HG02571 (cell line): ENCODE data around the gene UNCX.
"Not testable (repeated sequence)": the region's sequence is repeated elsewhere in the genome, so short reads cannot be mapped to it uniquely, and the experiment has no call there.

Experiments used
- ATAC-seq: cut with Tn5 transposase; IDR thresholded peaks from one replicate; pipeline ENCODE4 v1.9.1; 2021; ENCODE audit warnings: mild to moderate bottlenecking, moderate library complexity; ENCODE audit not compliant: unreplicated experiment

UNCX gene

DNA sequence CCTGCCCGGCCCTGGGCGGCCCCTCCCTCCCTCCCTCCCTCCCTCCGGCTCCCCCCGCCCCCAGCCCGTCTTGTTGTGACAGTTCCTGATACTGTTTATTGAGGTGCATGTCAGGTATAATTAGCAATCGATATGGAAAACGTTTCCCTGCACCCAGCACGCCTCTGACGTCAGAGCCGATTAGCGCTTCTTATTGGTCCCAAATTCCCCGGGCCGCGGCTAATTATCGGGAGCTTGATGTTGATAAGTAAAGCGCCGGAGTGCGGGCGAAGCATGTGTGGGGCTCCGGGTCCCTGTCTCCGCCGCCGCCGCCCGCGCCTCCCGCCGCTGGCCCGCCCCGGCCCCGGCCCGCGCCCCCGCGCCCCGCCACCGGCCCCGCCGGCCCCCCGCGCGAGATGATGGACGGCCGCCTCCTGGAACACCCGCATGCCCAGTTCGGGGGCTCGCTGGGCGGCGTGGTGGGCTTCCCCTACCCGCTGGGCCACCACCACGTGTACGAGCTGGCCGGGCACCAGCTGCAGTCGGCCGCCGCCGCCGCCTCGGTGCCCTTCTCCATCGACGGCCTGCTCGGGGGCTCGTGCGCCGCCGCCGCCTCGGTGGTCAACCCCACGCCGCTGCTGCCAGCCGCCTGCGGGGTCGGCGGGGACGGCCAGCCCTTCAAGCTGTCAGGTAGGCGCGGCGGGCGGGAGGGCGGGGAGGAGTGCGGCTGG is at the start of gene UNCX:
Gene UNCX, plus strand, starts transcription at position 250 of the 710 bp plus-strand sequence. Its CDS starts 146 bp downstream, at position 396.
- ATAC-seq: no peak

DNA sequence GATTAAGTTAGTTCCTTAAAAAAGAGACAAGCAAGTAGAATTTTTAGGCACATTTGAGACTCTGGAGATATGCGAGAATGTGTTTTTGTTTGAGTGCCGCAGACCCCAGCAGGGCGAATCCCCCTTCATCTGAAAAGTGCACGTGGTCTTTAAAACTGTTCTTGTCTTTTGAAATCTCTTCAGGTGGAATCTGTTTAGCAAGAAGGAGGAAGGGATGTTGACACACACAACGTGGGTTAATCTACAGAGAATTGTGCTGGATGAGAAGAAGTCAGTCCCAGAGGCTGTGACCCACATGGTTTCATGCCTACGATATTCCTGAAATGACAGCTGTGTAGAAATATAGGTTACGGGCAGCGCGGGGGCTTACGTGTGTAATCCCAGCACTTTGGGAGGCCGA is 45.5 kb upstream of the UNCX start:
- ATAC-seq: no peak

DNA sequence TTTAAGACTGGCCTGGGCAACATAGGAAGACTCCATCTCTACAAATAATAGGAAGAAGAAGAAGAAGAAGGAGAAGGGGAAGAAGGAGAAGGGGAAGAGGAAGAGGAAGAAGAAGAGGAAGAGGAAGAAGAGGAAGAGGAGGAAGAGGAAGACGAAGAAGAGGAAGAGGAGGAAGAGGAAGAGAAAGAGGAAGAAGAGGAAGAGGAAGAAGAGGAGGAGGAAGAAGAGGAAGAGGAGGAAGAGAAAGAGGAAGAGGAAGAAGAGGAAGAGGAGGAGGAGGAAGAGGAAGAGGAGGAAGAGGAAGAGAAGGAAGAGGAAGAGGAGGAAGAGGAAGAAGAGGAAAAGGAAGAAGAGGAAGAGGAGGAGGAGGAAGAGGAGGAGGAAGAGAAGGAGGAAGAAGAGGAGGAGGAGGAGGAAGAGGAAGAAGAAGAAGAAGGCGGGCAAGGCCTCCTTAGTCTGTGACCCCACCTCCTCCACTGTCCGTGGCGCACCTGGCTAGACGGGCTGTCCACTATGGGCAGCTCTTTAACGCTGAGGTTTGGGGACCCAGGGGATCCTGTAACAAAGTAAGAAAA is 43.9 kb upstream of the UNCX start:
- no peak for ATAC-seq

DNA sequence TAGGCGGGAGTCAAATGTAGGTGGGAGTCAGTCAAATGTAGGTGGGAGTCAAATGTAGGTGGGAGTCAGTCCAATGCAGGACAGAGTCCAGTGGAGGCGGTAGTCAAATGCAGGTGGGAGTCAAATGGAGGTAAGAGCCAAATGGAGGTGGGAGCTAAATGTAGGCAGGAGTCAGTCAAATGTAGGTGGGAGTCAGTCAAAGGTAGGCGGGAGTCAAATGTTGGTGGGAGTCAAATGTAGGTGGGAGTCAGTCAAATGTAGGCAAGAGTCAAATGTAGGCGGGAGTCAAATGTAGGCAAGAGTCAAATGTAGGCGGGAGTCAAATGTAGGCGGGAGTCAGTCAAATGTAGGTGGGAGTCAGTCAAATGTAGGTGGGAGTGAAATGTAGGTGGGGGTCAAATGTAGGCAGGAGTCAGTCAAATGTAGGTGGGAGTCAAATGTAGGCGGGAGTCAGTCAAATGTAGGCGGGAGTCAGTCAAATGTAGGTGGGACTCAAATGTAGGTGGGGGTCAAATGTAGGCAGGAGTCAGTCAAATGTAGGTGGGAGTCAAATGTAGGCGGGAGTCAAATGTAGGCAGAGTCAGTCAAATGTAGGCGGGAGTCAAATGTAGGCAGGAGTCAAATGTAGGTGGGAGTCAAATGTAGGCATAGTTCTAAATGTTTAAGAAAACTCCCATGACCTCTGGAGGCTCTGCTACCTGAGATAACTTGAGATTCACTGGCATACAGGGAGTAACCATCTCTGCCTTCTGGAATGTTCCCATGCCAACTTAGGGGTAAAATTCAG is 42.5 kb upstream of the UNCX start:
- ATAC-seq: no peak

DNA sequence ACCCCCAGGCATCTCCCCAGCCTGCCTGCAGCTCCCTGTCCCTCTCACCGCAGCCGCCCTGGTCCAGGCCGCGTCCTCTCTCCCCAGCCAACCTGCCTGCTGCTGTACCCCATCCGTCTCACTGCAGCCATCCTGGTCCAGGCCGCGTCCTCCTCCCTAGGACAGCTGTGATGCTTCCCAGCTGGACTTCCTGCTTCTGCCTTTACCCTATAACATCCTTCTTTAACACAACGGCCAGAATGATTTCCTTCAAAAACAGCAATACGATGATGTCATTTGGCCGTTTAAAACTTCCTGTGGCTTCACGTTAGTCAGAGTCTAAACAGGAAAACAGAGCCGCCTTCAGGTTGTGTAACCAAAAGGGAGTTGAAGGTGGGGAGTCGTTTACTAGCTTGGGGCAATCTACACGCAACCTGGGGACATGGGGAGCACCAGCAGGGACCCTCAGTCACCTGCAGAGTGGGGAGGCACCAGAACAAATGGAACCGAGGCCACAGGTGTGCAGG is 40.4 kb upstream of the UNCX start:
- no peak for ATAC-seq

DNA sequence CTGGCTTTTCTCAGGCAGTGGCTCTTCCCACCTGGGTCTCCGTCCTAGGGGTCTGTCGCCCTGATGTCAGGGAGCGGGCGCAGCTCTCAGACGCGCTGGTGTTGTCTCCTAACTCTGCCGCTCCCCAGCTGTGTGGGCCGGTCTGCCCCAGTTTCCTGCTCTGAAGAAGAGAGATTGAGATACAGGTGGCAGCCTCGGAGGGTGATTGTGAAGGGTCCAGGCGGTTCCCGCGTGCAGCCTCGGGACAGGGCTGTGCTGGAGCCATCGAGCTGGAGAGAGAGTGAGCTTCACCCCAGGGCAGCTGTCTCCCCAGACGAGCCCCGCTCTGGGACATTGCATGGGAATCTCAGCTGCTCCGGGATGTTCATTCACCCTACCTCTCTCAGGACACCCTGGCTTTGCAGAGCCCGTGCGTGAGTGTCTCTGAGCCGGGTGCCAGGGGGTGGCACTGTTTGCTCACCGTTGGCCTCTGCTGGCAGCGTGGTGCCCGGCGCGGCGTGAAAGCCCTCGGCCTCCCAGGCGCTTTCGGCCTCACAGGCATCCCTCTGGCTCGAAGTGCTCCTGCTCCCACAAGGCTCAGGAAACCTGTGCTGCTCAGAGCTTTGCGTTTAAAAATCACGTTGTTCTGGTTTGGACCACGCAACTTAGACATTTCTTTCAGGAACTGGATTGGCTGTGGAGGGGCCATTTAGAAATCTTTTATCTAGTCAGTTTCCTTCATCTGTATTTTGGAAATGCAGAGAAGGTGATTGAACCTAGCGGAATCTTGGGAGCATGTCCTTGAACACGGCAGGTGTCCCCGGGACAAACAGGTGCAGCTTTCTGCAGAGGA is 38.9 kb upstream of the UNCX start:
- no peak for ATAC-seq

DNA sequence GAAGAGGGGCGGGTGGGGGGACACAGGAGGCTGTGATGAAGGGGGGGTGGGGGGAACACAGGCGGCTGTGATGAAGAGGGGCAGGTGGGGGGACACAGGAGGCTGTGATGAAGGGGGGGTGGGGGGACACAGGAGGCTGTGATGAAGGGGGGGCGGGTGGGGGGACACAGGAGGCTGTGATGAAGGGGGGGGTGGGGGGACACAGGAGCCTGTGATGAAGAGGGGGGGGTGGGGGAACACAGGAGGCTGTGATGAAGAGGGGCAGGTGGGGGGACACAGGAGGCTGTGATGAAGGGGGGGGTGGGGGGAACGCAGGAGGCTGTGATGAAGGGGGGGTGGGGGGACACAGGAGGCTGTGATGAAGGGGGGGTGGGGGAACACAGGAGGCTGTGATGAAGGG is 36.2 kb upstream of the UNCX start:
- ATAC-seq: not testable (repeated sequence)

DNA sequence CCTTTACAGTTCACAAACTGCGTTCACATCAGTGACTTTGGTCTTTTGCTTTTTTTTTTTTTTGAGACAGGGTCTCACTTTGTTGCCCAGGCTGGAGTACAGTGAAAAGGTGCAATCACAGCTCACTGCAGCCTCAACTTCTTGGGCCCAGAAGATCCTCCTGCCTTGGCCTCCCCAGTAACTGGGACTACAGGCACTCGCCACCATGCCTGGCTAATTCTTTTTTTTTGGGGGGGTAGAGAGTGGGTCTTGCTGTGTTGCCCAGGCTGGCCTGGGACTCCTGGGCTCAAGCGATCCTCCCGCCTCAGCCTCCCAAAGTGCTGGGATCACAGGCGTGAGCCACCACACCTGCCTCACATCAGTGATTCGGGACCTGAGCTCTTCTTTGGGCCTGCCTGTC is 35.7 kb upstream of the UNCX start:
- no peak for ATAC-seq

DNA sequence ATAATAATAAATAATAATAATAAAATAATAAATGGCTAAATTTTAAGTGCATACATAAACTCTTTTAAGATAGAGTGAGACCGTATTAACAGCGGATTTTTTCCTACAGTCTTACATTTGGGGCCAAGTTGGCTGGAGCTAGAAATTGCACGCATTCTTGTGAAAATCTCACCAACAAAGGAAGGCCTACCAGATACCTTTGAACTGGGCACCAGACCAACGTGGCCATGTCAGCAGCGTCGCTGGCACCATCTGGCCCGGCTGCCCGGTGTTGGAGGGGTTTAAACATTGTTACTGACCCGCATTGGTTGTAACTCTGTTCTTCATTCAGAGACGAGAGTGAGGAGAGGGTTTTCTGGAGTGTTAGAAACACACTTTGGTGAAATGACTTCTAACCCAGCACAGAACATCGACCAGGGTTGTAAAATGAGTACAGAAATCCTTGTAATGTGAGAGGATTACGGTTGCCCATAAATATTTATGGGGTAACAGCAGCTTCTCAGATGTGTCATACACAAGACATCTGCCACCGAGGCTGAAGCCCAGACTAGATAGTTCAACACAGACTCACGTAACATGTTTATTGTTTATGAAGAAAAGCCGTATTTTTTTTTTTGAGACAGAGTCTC is 34.6 kb upstream of the UNCX start:
- ATAC-seq: no peak

DNA sequence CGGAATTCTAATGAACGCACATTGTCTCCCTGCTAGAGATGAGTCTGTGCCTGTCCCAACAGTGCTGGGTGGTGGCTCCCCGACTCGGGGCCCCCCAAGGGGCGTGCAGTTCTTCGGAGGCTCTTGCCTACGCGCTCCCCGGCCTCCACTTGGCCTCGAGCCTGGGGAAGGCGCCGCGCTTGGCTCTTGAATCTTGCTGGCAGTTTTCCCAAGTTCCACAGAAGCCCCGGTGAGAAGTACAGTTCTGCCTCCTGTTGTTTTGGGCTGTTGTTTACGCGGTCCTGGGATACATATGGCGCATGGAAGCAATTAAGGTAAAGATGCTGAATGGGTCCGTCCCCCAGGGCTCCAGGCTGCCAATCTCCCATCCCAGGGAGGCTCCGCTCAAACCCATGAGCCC is 32.6 kb upstream of the UNCX start:
- no peak for ATAC-seq

DNA sequence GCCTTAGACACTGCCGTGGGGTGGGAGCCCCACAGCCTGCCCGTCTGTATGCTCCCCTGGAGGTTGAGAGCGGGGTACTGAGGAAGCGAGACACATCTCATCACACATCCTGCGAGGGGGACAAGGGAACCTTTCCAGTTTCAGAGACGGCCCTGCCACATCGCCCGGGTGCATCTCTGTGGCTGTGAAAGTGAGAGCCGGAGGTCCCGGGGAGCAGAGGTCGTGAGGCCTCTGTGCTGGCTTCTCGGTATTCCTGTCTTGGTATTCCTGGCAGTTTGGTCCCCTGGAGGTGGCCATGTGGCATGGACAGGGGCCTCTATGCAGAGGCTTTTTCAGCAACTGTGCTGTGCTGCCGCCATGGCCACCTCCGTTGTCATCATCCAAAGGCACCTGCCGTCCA is 30.8 kb upstream of the UNCX start:
- no peak for ATAC-seq

DNA sequence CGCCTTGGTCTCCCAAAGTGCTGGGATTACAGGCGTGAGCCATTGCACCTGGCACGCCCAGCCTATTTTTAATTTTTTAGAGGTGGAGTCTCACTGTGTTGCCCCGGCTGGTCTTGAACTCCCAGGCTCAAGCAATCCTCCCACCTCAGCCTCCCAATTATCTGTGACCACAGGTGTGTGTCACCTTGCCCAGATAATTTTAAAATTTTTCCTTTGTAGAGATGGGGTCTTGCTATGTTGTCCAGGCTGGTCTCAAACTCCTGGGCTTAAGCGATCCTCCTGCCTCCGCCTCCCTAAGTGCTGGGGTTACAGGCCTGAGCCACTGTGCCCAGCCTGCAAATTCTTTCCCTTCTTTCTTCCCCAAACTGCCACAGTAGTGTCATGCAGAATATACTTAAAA is 29.8 kb upstream of the UNCX start:
- not testable (repeated sequence) for ATAC-seq

DNA sequence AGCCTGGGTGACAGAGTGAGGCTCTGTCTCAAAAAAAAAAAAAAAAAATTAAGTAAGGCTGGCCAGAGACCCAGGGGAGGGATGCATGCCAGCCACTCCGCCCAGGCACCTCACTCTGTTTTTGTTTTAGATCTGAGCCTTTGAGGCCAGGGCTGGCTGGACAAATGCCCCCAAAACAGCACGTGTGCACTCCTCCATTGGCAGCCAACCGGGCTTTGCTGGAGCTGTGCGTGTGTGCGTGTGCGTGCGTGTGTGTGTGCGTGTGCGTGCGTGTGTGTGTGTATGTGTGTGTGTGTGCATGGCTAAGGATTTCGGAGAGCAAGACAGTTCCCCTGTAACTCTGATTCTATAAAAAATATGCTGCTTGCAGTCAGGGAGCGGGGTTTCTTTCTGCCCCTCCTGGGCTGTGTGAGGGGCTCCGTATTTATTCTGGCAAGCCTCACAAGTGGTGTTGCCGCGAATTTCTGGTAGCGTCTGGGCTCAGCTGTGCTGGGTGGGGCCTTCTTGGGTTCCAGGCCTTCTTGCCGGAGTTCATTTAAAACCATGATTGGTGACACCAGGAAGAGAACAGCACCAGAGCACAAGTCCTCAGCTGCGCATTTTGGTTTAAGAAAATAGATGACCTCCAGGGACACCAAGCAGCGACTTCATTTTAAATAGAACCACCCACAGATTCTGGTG is 28.1 kb upstream of the UNCX start:
- no peak for ATAC-seq

DNA sequence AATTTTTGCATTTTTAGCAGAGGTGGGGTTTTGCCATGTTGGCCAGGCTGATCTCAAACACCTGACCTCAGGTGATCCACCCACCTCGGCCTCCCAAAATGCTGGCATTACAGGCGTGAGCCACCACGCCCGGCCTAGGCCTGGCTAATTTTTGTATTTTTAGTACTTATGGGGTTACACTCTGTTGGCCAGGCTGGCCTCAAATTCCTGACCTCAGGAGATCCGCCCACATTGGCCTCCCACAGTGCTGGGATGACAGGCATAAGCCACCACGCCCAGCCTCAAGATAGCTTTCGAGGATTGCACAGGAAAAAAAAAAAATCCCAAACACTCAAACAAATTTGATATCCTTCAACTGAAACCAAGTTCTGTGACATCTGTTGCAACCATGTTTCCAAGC is 26.9 kb upstream of the UNCX start:
- not testable (repeated sequence) for ATAC-seq

DNA sequence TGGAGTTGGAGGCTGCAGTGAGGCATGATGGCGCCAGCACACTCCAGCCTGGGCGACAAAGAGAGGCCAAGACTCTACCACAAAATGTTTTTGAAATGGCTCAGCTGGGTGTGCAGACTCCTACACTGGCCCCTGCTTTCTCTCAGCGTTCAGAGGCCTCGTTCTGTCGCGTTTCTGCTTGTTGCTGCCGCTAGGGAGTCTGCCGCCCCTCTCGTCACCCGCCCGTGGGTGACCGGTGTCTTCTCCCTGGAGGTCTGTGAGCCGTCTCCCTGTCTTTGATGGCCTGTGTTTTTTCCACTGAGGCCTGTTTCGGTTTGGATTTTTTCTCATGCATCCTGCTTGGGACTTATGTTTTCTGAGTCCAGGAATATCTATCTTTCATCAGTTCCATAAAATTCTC is 23.6 kb upstream of the UNCX start:
- no peak for ATAC-seq

DNA sequence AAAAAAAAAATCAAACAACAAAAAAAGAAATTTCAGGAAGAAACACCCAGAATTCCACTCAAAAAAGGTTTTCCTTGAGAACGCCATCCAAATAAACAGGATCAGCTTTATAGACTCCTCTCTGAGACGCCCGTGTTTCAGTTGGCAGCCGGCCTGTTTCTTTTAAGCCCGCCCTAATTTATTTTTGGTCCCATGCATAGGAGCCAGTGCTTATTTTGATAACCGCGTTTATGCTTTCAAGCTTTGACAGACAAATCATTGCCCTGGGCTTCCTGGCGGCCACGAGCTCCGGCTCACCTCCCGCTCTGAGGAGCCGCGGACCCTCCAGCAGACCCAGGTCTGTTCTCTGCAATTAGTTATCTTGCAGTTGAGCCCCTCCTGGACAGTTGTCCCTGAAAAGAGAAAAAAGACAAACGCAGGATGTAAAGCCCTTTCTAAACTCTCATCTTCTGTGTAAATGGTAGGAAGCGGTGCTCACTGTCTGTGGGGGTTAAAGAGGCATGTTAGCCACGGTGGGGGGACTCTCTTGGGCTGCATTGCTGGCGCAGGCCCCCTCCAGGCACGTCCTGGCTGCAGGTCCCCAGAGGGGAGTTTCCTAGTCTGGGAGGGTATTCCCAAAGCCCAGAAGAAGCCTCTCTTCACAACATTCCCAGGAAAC is 22.2 kb upstream of the UNCX start:
- no peak for ATAC-seq

DNA sequence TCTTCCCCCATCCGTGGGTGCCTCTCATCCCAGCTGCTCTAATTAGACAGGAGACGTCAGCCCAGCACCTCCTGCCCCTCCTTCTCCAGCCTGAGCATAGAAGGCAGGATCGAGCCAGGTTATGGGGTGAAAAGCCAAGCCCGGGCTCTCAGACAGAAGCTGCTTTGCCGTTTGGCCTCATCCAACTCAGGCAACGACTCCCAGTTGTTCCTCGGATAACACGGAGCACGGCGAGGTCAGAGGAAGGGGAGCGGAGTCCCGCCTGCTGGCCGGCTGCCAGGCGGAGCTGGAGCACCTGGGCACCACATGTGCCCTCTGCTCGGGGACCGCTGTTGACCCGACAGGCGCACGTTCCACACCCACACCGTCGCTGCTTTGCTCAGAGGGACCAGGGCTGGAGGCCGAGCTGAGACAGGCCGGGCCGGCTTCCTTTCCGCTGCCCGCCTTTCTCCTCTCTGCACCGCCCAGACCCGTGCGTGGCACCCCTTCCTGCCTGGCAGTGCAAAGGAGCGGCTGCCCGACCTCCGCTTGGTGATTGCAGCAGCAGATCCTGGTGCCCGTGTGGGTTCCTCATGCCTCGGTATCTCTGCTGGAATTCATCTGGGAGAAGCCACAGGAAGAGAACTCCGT is 21.6 kb upstream of the UNCX start:
- ATAC-seq: no peak

DNA sequence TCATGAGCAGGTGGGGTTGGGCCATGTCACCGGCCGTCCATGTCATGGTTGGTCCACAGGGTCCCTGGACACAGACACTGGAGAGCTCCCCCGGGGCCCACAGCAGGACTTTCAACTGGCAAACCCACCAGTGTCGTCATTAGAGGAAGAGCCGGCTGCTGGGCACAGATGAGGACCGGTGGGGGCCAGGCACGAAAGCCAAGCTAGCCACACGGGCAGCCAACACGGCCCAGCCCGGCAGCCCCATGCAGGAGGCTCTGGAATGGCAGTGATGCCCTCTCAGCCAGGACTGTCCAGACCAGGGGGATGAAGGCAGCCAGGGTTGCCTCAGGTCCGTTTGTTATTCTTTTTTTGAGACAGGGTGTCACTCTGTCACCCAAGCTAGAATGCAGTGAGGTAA is 21.1 kb upstream of the UNCX start:
- ATAC-seq: no peak

DNA sequence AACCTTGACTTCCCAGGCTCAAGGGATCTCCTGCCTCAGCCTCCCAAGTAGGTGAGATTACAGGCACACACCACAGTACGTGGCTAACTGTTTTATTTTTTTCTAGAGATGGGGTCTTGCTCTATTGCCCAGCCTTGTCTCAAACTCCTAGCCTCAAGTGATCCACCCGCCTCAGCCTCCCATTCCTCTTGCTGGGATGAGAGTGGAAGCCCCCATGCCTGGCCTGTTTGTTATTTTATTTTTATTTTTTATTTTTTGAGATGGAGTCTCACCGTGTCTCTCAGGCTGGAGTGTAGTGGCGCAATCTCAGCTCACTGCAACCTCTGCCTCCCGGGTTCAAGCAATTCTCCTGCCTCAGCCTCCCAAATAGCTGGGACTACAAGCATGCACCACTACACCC is 20.6 kb upstream of the UNCX start:
- ATAC-seq: not testable (repeated sequence)
